Femur (tissue), 1 donor: ENCODE data around the gene IGF2BP2.
"Not testable (repeated sequence)": the region's sequence is repeated elsewhere in the genome, so short reads cannot be mapped to it uniquely, and the experiment has no call there.

Experiments used
- DNase-seq: peaks from one replicate; pipeline ENCODE4 v3.0.0-alpha.2; 2017

Gene IGF2BP2

DNA sequence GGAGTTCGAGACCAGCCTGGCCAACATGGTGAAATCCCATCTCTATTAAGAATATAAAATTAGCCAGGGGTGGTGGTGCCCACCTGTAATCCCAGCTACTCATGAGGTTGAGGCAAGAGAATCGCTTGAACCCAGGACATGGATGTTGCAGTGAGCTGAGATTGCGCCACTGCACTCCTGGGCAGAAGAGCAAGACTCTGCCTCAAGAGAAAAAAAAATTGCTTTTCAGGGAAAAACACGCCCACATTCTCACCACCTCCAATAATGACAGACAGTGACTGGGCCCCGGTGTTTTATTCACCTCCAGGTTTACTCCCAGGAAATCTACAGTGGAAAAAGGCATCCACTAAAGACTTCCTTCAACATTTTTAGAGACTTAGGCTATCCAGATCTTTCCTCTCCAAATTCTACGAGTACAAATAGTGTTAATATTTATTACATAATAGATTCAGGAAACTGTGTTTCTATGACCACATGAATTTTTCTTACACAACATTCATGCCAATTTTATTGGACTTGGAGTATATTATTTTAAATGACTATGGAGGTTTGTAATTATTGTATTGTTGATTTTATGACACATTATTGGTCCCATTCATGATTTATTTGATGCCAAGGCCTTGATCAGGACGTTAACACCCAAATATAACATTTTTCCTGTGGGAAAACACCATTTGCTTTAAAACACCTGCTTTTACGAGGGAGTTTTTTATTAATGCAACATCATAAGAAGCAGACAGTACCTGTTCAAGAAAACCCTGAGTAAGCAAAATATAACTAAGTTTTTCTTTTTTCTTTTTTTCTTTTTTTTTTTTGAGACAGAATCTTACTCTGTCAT lies 26.6 kb downstream of the IGF2BP2 start:
- no peak for DNase-seq

DNA sequence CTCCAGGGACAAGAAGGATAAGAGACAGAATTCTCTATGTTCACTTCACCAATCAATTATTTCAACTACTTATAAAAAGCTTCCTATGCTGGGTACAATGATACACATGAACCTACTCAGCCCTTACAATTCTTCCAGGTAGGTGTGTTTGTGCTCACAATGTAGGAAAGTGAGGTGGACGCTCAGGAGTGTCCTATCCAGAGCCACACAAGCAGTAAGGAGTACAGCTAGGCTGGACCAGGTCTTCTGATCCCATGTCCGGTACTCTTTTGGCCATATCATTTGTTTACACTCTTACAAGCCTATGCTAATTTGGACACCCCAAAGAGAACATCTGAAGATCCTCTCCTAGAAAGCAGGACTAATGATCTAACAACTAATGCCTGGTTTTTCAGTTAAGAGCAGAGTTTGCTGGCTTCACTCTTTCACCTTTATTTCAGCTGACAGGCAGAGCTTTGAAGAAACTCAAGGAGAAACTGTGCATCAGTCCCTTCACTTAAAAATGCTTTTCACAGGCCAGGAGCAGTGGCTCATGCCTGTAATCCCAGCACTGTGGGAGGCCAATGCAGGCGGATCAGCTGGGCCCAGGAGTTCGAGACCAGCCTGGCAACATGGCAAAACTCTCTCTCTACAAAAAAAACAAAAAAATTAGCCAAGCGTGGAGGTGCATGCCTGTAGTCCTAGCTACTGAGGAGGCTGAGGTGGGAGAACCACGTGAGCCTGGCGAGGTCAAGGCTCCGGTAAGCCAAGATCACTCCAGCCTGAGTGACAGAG lies 27.5 kb downstream of the IGF2BP2 start:
- no peak for DNase-seq

DNA sequence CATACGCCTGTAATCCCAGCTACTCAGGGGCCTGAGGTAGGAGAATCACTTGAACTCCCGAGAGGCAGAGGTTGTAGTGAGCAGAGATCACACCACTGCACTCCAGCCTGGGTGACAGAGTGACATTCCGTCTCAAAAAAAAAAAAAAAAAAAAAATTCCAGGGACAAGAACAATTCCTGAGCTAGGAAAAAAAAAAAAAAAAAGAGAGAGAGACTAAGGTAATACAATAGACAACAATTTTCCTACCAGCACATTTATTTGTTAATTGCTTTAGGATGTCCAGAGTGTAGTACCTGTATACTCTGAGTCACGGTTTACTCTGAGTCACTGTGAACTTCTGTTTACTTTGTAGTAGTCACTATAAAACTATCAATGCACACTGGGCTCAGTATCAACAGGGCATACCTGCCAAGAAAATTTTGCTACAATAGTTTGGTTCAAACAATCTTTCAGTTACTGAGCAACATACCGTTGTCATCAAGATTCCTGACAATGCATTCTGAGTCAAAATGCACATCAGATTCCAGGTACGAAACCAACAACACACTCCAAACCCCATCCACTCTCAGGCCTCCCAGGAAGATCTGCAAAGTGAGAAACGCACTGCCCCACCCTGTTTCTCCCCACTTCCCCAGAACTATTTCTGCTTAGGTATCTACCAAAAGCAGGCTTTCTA lies 28.3 kb downstream of the IGF2BP2 start:
- no peak for DNase-seq

DNA sequence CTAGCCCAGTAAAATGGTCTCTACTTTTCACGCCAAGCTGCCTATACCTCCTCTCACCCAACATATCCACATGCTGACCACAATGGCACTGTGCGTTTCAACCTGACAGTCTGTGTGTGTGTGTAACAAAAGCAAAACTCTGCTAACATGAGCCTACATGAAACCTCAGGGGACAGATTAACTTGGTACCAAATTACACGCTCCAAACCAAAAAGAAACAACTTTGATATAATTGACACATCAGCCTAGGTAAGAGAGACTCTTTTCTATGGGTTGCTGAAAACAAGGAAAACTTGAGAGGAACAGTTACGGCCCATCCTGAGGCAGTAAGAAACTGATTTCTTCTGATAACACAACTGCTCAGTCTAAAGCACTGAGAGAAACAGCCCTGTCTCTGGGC lies 31.5 kb downstream of the IGF2BP2 start:
- DNase-seq, result no peak

DNA sequence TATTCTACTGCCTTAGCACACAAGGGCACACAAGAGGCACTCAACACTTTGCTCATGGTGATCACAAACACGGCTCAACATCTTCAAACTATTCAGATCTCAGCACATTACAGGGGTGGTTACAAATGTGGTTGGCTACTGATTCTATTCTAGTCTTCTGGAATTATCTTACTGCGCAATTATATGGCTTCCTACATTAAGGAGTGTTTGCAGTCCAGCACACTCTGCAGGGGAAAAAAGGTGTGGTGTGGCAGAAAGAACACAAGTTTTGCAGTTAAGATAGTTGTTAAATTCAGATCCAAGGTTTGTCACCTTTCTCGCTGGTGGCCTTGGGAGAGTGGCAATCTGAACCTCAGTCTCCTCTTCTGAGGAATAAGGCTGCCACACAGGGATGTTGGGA lies 31.9 kb downstream of the IGF2BP2 start:
- DNase-seq, result no peak

DNA sequence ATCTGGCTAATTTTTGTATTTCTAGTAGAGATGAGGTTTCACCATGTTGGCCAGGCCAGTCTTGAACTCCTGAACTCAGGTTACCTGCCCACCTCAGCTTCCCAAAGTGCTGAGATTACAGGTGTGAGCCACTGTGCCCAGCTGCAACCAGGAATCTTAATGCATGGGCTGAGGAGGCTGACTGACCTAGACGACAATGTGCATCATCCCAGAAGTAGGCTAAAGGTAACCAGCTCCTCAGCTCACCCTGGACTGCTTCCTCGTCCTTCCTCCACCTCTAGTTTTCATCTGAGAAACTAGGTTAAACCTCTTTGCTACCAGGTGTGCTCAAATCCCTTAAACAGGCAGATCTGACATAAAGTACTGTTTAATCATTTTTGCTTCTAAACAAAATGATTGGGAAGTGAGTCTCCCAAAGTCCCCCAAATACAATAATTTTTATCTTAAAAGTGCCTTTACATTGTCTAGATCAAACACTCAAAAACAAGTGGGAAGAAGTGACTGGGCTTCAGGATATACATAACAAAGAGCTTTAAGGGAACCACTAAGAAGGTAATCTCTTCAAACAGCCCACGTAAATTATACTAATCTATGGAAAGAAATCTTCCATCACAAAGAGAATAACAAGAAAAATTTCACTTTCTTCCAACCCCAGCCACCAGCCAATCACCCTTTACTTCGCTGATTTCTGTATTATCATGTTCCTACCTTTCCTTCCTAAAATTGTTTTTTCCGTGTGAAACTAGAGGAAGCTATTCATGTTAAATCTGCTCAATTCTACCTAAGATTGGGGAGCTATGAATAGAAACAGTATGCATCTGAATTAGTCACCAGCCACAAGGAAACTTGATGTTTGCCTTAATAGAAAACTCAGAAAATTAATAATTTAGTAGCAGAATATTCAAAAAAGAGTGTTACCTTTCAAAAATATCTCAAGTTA lies 34.7 kb downstream of the IGF2BP2 start:
- DNase-seq, result no peak

DNA sequence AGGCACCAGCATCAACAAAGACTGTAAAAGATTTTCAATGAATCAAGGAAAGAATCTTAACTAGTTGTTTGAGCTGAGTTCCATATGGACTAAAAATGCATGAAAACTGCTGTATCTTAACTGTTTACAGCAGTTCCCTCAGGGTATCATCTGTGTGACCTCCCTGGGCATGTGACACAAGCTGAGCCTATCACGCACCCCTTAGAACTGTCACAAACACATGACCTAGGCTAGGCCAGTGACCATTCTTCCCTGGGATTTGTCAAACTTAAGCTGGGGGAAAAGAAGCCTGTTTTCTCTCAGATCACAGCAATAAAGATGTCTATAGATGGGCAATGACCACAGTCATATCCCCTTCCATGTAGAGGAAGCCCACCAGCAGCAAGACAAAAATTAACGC lies 35.7 kb downstream of the IGF2BP2 start:
- DNase-seq, result no peak

DNA sequence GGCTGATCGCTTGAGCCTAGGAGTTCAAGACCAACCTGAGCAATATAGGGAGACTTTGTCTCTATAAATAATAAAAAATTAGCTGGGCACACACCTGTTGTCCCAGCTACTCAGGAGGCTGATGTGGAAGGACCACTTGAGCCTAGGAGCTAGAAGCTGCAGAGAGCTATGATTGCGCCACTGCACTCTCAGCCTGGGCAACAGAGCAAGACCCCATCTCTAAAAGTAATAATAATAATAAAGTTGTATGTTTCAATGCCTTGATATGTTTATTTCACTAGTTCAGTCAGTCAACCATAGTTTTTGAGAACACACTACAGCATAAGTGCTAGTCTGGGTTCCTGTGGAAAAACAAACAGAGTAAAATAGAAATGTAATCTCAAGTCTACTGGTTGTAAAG lies 36.5 kb downstream of the IGF2BP2 start:
- DNase-seq, result no peak

DNA sequence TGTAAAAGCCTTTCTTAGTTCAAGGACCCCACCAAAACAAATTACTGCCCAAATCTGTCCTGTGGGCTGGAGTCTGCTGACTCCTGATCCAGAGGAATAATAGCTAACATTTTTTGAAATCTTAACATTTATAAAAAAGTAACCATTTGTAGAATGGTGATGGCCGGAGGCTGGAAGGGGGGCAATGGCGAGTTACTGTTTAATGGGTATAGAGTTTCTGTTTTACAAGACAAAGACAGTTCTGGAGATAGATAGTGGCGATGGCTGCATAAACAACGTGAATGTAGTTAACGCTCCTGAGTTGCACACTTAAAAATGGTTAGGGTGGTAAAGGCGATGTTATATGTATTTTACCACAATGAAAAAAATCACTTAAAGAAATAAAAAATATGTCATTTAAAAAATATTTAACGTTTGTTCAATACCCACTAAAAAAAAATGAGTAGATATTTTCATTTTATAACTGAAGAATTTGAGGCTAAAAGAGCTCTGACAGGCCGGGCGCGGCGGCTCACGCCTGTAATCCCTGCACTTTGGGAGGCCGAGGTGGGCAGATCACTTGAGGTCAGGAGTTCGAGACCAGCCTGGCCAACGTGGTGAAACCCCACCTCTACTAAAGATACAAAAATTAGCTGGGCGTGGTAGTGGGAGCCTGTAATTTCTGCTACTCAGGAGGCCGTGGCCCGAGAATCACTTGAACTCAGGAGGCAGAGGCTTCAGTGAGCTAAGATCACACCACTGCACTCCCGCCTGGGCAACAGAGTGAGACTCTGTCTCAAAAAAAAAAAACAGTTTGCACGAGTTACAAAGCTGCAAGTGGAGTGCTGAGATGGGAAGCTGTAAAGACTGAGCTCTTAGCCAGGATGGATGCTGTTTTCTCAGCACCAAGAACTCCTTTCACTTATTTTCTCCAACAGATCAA lies 37.6 kb downstream of the IGF2BP2 start:
- DNase-seq, result no peak

DNA sequence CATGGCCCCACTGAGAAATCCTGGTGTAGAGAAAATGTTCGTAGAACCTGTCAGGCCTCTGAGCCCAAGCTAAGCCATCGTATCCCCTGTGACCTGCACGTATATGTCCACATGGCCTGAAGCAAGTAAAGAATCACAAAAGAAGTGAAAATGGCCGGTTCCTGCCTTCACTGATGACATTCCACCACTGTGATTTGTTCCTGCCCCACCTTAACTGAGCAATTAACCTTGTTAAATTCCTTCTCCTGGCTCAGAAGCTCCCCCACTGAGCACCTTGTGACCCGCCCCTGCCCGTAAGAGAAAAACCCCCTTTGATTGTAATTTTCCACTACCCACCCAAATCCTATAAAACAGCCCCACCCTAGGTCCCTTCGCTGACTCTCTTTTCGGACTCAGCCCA lies 38.6 kb downstream of the IGF2BP2 start:
- not testable (repeated sequence) for DNase-seq

DNA sequence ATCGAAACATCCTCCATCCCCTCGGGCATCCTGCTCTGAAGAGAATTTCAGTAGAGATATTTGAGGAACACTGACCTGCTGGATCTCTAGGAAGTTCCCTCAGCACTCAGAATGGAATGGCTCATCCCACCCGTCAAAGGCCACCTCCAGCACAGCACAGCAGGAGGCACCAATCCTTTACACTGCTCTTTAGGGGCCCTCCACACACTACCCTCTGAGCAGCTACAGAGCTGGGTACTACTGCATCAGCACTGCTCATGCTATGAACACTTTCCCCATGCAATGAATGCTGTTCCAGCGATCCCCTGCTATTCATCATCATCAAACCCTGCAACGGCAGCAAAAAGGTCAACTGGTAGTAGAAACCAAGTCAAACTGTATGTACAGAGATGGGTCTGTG lies 40.5 kb downstream of the IGF2BP2 start:
- DNase-seq, result no peak

DNA sequence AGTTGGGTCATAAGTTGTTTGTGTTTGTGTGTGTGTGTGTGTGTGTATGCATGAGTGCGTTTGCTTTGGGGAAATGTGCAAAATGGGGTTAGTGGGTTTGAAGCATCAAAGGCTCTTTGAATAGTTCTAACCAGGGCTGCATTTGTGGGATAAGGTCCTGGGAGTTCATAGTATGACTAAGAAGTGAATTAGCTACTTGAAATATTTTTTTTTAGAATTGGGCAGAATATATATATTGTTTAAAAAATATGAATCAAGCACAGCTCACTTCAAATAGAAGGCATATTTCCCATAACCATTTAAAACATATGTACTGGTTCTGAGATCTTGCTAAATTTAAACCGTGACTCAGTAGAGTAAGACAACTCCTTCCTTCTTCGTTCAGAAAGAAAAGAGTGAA lies 43.1 kb downstream of the IGF2BP2 start:
- DNase-seq, result no peak

DNA sequence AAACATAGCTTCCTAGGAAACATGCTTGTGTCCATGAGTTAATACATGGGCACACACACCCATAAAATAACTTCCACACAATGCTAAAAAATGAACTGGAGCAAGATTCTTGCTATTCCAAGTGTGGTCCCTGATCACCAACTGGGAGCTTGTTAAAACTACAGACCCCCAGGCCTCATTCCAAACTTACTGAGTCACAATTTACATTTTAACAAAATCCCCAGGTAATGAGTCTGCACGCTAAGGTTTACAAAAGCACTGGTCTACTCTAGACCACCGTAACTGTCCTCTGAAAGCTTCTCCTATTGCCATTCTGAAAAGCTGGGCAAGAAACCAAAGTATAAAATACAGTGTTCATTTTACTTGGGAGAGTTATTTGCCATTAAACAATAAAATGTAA lies 45.4 kb downstream of the IGF2BP2 start:
- no peak for DNase-seq

DNA sequence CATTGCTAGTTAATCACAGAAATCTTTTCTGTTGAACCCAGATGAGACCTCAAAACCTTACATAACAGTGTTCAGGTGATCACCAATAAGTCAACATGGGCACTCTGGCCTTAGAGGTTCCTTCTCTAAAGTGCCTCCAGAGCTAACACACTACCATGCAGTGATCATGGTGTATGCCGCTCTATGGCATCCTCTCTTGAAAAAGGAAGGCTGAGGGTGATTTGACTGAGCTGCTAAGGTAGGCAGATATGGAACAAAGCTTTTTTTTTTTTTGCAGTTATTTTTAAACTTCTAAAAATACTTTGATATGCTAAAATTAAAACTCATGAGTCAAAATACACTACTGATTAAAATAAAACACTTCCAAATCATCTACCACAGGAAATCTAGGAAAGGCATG lies 46.0 kb downstream of the IGF2BP2 start:
- no peak for DNase-seq

DNA sequence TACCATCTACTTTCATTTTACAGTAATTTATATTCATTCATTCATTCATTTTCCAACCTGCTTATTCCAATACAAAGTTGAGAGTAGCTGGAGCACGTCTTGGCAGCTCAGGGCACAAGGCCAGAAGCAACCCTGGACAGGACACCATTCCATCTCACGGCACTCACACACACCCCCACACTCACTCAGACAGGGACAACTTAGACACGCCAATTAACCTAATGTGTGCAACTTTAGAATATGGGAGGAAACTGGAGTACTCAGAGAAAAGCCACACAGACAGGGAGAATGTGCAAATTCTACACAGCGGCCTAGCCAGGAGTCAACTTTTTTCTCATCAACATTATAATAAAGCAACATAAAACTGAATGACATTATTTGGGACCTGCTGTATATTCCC lies 46.7 kb downstream of the IGF2BP2 start:
- DNase-seq, result no peak

DNA sequence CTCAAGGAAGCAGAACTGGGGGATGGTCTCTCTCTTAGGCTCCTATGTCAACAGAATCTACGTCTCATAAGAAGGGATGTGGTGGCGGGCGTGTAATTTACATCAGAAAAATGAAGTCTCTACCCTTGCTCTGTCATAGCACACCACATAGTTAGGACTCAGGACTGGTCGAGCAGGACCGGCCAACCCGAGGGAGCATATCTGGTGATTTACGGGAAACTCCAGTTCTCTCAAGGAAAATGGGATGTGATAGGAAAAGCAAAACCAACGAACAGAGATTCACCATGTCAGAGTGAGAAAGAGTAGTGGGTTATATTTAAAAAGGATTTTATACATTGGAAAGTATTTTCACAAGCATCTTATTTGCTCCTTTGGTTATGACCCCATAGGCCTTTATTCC lies 54.7 kb downstream of the IGF2BP2 start:
- no peak for DNase-seq

DNA sequence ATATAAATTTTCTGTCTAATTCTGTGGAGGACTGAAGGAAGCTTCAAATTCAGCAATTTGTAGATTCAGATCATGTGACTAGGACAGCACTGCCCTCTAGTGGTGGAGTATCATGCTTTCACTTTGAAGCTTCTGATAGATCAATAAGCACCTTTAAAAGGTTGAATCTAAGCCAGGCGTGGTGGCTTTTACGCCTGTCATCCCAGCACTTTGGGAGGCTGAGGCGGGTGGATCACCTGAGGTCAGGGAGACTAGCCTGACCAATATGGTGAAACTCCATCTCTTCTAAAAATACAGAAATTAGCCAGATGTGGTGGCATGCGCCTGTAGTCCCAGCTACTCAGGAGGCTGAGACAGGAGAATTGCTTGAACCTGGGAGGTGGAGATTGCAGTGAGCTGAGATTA lies 56.3 kb downstream of the IGF2BP2 start:
- DNase-seq, result not testable (repeated sequence)

DNA sequence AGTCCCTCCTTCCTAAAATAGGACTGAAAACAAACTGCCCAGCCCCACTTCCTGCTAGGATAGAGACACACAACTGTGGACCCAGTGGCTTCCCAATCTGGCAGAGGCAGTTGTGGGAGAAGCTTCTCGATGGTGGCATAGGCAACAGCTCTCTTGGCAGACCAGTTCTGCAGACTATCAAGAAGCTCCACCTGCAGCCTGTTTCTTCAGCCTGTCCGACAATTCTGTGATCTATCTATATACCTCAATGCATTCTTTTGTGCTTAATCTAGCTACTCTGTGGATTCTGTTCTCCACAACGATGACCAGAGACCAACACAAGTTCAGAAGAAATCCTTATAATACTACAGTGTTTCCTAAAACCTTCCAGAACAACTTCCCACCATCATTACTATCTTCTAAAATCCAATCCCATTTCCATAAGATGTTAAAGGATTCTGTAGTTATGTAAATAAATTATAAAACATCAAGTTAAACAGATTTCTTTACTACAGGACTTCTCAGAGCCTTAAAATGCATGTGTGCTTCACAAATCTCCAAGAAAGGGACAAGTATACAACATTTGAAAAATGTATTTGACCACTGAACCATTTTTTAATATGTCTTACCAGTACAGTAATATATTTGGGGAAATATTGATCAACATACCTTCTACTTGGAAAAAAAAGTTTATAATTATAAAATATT lies 57.7 kb downstream of the IGF2BP2 start:
- DNase-seq, result no peak

DNA sequence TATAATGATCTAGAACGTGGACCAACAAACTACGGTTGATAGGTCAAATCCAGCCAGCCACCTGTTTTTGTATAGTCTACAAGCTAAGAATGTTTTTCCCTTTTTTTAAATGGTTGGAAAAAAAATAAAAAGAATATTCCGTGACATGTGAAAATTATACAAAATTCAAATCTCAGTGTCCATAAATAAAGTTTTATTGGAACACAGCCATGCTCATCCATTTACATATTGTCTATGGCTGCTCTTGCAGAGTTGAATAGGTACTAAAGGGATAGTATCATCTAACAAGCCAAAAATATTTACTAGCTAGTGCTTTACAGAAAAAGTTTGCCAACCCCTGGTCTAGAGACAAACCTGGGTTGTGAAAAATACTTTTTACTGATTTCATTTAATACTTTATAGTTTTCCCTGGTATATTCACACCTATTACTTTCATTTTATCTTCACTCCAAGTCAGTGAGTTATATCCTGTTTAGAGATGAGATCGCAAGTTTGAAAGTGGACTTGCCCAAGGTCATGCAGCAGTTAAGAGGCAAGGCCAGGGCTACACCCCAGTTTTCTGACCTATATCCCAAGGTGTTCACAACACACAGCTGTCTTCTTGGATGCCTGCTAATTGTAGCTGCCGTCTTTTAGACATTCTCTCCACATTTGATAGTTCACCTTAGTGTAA lies 58.4 kb downstream of the IGF2BP2 start:
- DNase-seq, result no peak

DNA sequence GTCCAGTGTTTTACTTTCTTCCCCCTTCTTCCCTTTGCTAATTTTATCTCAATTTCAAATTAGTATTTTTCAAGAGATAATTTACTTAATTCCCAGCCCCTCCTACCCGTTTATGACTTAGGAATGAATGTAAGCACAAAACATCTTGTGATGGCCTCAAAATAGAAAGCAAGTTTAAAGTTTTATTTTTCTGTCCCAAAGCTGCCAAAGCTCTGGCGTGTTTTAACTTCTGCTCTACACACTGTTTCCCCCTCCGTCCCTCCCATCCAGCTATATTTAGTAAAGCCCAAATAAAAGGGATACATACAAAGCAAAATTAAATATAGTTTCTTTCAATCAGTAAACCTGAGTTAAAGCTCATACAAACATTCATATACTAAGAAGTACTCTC lies 59.9 kb downstream of the IGF2BP2 start:
- DNase-seq, result no peak
